GM18507 (cell line): ENCODE data around the gene REEP3.

Experiments used
- DNase-seq: peaks from one replicate; pipeline ENCODE4 v3.0.0; 2011; ENCODE audit warnings: low read depth; ENCODE audit not compliant: insufficient read length; ENCODE audit errors: extremely low spot score
- FAIRE-seq: peaks from 2 replicates; lab custom pipeline; 2011; peaks lifted over from hg19 to GRCh38; lab: Jason Lieb, UNC

REEP3 gene

DNA sequence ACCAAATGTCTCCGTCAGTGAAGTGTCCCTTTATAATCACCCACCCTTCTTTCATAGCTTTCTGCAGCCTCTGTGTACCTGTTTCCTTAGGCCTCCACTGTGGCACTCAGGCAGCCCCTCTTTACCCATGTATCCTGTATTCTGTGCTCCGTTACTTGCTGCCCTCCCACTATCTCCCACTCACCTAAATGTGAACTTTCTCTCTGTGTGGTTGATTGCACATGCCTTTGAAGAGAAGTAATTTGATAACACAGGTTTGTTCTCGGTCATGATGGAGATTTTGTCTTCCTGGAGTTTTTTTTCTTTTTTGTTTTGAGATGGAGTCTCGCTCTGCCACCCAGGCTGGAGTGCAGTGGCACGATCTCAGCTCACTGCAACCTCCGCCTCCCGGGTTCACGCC, 61.5 kb downstream of the REEP3 start:
- FAIRE-seq = no peak
- DNase-seq = no peak

DNA sequence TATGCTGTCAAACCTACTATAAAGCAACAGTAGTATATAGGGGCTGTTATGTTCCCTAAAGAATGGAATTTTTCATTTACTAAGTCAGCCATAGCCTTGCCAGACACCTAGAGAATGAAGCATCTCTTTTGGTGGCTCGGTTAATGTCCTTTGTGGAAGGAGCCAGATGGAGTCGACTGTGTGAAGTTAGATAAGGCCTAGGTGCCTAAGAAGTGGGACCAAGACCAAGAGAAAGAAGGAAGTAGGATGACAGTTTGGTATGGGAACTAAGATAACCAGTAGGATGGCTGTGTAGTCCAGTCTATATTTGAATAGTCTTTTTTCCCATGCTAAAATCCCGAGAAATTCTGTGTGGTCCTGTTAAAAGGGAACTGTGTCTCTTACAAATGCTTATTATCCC, 62.2 kb downstream of the REEP3 start:
- DNase-seq = no peak
- no peak for FAIRE-seq

DNA sequence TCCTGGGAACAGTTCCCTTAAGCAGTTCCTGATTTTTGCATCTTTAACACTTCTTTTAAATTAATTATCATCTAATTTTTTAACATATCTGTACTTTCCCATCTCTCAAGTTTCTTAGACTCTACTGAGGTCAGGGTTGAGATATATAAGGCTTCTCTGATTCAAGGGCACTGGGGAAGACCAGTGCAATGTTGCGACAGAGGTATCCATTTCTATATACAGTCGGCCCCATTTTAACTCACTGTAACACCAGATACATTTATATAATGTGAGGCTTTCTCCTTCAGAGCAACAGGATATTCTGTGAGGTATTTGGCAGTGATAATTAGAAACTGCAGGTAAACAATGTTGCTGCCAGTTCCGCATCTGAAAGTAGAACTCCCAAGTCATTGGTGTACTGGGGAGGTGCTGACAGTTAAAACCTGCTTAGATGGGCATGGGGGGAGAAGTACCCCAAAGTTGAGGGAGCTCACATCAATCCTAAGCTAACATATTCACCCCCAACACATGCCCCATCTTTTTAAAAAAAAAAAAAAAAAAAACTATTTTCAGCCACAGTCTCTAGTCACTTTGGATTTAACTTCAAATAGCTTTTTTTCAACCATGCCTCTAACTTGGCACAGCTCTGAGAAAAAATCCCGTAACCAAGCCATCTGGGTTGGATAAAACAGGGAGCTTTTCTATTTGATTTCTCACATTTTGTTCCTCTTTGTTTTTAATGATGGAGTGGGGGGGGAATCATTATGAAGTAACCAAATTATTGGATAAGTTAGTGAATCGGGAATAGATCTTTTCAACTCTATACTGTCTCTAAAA, 62.9 kb downstream of the REEP3 start:
- no peak for DNase-seq
- no peak for FAIRE-seq

DNA sequence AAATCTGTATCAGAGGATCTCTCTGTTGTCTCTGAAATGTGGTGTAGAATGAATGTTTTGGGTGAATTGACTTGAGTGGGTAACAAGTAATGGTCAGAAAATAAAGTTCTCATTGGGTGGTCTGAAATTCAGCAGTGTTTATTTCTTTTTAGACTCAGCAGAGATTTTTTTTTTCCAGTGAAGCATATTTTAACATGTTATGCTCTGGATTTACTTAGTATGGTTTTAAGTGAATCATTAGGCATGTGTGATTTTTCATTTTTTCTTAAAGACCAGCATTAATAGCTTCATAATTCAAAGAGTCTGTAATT, 63.5 kb downstream of the REEP3 start:
- FAIRE-seq (no peak), DNase-seq (no peak)

DNA sequence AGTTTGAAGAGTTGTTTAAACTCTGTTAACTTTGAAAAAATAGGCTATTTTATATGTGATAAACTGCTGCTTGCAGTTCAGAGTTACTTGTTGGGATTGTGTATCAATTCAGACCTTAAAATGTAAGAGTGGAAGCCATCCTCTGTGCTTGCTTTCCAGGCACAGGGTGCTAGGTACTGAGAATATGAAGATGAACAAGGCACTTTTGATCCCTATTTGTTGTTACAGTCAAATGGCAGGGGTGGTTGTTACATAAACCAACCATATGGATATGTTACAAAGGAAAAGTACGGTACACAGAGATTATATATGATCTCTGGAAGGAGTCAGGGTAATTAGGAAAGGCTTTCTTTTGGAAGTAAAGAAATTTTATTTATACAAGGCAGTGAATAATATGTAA, 63.8 kb downstream of the REEP3 start:
- DNase-seq (no peak), FAIRE-seq (no peak)

DNA sequence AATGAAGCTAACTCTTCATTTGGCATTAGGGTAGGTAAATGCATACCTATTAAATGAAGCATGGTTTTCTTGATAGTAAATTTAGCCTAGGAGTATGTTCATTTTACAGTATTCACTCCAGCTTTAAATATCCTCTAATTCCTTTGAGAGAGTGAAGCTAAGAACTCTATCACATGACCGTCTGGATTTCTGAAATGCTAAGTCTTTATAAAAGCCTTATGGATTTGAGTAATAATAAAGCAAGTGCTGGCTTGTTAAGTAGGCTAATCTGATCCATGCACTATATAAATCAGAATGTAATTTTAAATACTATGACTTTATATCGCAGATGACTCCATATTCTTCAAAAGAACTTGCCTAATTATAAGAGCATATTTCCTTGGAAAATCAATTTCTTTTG, 64.8 kb downstream of the REEP3 start:
- no peak for DNase-seq
- FAIRE-seq = no peak

DNA sequence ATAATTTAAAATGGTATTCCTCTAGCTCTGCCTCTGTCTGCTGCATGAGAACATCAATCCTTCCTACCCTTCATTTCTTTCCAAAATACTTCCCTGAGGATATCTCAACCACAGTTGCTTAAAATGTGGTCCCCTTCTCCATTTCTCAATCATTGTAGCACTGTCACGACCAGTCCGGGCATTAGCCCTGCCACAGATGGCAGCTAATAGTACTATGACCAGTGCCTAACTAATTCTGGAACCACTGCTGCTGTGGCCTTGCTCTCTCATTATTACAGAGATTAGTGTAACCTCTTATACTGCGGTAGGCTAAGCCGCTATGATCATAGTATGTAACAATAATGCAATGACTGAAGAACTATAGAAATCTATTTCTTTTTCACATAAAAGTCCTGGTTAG, 66.0 kb downstream of the REEP3 start:
- no peak for DNase-seq
- FAIRE-seq = no peak

DNA sequence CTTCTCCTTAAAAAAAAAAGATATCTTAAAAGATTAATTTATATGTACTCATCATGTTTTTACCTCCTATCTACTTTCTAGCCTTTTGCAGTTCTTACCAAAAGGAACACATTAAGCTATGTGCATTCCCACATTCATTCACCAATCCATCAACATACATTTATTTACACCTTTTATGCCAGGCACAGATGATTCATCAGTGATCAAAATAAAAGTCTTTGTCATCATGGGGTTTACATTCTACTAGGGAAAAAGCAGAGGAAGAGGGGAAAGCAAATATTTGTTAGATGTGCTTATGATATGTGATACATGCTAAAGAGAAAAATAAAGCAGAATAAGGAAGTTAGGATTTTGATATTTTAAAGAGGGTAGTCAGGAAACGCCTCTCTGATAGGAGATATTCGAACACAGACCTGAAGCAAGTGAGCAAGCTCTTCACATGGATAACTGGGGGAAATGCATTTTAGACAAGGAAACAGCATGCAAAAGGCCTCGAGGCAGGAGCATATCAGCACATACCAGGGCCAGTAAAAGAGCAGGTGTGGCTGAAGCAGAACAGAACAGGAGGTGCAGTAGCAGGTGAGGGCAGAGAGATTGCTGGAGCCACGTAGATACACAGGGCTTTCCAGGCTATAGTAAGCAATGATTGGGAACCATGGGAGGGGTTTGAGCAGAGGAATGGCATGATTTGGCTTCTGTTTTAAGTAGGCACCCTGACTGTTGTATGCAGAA, 67.4 kb downstream of the REEP3 start:
- no peak for FAIRE-seq
- no peak for DNase-seq

DNA sequence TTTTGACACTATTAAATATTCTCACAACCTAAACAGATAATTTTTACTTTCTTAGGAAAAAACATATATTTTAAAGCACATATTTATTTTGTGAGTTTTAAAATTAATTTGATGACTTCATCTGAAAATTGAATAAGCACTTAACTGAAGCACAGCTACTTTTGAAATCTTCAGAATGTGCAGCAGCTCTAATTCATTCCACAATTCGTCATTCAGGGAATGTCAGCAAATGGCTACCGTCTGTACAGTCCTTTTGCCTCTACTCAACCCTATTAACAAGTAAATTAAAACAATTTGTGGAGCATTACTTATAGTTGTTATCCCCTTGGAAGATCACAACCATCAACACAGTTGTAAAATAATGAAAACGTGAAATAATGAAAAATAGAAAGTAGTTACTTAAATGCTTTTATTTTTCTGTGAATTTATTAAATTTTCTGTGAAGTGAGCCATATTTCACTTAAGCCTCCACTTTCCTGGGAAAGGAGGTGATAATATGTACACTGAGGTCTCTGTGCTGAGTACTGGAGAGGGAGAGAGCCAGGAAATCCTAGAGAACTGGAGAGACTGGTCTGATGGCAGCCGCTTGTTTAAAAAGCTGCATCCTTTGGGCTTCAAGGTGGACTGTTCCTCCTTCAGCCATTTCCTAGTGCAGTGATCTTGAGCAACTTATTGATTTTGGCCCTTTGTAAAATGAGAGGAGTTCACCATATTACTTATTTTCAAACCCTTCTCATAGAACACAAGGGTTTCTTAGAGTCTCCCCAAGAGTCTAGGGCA, 70.6 kb downstream of the REEP3 start:
- DNase-seq = no peak
- FAIRE-seq = no peak

DNA sequence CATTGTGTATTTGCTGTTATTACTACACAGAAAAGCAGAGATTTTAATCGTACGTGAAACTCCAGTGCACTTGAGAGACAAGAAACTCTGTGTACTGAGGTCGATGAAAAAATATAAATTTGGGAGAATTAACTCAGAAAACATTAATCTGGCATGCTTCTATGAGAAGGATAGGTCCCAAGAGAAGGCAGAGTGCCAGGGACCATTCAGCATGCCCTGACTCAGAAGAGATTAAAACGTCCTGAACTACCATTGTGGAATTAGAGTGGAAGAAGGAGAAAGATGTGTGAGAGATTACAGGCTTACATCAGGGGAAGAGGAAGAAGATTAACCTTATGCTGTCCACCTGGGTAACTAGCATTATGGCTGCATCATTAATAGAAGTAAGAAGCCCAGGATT, 72.4 kb downstream of the REEP3 start:
- FAIRE-seq (no peak), DNase-seq (no peak)

DNA sequence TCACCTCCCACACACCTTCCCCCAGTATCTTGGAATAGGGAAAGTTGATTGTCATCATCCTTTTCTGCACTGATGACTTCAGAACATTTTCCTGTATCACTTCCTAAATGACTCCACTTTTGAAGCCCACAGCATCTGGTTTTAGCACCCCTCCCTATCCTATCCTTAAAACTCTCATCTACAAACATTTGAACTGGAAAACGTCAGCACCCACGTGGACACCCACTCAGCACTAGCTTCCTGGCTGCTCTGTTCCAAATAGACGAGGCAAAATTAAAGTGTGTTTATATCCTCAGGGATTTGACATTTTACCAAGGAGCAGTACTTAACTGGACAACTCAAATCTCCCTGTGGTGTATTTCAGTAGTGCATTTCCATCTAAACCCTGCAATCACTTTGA, 73.9 kb downstream of the REEP3 start:
- DNase-seq (no peak), FAIRE-seq (no peak)

DNA sequence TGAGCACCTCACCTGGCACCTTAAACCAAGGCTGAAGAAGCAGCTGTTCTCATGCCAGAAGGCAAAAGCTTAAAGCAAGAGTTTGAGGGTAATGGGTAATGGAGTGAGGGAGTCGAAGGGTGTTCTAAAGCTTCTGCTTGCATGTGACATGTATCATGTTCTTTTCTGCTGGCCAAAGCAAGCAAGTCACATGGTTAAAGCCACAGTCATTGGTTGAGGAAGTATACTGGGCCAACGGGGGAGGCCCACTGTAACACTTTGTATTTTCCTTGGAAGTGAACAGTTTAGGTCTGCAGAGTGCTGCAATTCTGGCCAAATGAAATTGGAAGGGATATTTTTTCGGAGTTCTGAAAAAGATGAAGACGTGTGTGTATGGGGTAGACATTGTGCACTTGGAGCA, 75.7 kb downstream of the REEP3 start:
- FAIRE-seq (no peak), DNase-seq (no peak)

DNA sequence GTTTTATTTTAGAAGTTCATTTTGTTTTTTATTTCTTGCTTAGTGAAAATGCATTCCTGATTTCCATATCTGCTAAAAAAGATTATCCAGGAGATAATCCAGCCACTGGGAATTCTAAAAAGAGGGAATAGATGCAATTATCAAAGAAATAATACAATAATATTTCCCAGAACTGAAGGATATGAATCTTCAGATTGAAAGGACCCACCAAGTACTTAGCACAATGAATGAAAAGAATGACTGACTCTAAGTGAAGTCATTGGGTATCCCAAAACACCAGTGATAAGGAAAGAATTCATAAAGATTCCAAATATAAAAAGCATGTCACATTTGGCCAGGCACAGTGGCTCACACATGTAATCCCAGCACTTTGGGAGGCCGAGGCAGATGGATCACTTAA, 79.3 kb downstream of the REEP3 start:
- FAIRE-seq (no peak), DNase-seq (no peak)

DNA sequence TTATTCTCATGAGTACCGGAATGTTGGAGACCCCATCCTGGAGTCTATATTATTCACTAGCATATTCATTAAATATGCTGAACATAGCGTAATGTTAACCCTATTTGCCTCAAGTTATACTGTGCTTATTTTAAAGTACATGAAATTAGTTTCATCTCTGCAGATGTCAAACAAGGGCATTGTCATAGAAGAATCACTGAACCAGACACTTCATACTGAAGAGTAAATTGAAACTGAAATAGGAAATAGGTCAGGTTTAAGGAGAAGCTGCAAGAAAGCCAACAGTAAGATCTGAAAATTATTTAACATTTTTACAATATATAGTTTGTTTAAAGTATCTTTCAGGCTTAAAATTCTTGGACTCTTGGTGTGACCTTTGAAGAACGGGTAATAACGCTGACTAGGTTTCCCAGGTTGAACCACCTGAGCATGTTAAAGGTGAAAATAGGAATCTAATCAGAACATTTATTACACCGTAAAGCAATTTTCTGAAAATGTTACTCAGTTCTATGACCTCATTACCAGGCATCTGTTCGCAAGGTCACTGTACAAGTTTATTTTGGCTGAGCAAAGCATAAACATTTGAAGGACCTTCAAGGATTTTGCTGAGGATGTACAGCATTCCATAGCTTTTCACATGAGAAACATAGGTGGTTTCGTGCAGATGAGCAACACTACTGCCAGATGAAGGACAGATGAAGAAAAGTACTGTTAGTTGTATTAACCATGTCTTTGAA, 82.7 kb downstream of the REEP3 start:
- FAIRE-seq = no peak
- DNase-seq = no peak

DNA sequence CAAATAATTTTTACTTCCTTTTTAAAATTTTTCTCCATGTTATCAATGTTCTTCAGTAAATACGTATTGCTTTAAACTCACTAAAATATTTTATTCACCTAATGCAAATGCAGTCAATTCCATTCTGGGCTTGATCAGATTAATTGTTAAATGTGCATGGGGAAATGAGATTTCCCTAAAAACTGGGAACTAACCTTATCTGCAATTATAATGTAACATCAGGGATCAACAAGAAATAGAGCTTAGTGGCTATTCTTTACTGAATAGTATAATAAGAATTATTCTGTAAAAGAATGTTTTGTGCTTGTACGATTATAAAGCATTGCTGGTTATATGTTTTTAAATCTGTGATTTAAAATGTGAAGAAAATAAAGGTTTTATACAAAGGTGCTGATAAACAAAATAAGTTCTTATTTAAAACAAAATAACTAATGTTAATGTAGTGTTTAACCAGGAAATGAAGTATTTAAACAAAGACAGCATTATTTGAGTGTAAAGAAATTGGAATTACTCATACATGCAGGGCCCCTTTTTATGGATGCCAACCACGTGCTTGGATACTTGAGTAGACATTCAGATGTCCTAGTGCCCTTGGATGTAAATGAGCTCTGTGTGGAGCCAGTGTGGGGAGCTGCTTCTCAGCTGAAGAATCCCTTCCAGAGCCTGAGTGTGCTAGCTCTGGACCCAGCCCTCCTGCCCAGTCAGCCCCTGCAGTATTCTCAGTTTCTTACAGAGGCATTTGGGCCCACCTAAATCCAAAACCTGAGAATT, 84.2 kb downstream of the REEP3 start:
- FAIRE-seq = no peak
- DNase-seq = no peak

DNA sequence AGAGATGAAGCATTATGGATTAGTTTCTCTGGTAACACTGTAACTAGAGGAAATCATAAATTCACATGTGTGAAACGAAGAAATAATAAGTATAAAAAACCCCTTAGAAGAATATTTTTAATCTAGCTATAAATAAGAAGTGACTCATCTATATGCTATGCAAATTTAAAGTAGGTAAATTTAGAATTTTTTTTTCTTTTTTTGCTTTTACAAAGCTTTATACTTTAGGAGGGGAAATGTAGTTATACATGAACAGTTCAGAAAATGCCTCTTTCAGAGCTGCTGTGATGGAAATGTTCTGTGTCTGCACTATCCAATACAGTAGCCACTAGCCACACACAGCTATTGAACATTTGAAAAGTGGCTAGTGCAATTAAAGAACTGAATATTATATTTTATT, 87.3 kb downstream of the REEP3 start:
- DNase-seq (no peak), FAIRE-seq (no peak)

DNA sequence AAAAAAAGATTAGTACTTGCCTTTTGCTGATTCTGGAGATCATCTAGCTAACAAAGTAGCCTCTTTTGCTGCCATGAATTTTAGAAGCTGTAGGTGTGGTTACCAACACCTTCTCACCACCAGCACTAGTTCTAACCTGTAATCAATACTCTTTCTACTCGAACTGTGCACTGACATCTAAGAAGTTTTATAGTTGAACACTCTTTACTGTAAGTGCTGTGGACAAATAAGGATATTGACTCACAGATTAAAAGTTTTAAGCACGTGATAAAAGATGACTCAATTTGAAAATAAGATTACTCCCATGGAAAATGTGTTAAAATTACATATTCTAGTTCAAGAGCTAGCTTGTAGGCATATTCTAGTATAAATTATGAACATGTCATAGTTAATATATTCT, 89.9 kb downstream of the REEP3 start:
- no peak for DNase-seq

DNA sequence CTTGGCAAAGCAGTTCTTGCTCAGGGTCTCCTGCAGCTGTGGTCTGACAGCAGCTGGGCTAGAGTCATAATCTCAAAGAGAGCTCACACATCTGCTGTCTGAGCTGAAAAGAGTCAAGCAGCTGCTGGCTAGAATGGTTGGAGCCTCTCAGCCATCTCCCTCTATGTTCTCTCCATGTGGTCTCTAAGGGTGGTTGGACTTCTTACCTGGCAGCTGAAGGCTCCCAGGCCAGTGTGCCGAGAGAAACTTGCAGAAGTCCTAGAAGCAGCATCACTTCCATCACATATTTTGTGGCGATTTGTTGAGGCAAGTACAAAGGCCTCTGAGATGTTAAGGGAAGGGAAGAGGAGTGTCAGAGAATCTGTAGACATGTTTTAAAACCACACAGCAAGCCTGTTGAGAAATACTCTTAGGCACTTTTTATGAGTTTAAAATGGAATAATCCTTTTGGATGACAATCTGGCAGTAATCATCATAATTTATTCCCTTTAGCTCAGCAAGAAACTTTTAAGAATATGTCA, 93.2 kb downstream of the REEP3 start:
- DNase-seq = no peak
- no peak for FAIRE-seq

More for the DNA sequence above, 89.9 kb downstream of the REEP3 start:
- no peak for FAIRE-seq

DNA sequence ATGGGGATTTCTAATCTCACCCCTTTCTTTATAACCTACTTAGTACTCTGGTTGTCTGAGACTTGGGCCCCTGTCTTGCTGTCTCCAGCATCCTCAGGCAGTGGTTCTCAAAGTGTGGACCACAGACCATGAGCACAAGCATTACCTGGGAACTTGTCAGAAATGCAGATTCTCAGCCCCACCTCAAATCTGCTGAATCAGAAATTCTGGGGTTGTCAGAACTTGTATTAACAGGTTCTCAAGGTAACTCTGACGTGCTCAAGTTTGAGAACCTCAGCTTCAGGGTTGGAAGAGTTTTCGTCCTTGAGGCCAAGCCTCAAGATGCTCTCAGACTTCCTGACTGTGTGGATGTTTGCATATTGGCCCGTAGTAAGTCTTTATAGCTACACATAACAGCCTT, 97.4 kb downstream of the REEP3 start:
- DNase-seq (no peak), FAIRE-seq (no peak)
